Nephron (organoid): ENCODE measurements around the gene GALNT18.

ENCODE experiments used
- H3K27ac Mint-ChIP-seq, 3 experiments: 2 replicates each; pipeline ENCODE4 v1.8.0; 2020; ENCODE audit warnings: mixed read lengths in 3 of 3, mild to moderate bottlenecking in 2 of 3, moderate library complexity in 1 of 3
- H3K27me3 Mint-ChIP-seq: 2 replicates; pipeline ENCODE4 v1.8.0; 2021; ENCODE audit warnings: low read depth, mild to moderate bottlenecking, moderate library complexity, mixed read lengths
- H3K36me3 Mint-ChIP-seq: 2 replicates; pipeline ENCODE4 v1.8.0; 2020; ENCODE audit warnings: low read depth, mixed read lengths
- H3K4me1 Mint-ChIP-seq: 2 replicates; pipeline ENCODE4 v1.8.0; 2020; ENCODE audit warnings: mixed read lengths
- H3K4me3 Mint-ChIP-seq, 3 experiments: 2 replicates each; pipeline ENCODE4 v1.8.0; 2020; ENCODE audit warnings: mild to moderate bottlenecking in 3 of 3, mixed read lengths in 3 of 3, moderate library complexity in 2 of 3
- H3K9me3 Mint-ChIP-seq: 2 replicates; pipeline ENCODE4 v1.8.0; 2020; ENCODE audit warnings: mixed read lengths
- CTCF ChIP-seq, 3 experiments: fragments of 200-600 bp; sonication (generic); IDR thresholded peaks; one replicate each; pipeline ENCODE4 v1.5.0; 2021; ENCODE audit warnings: antibody characterized with exemption in 3 of 3; ENCODE audit not compliant: unreplicated experiment in 3 of 3

Gene GALNT18

GRCh38 chr11:11318961-11319360, 302.8 kb downstream of the GALNT18 start:
- Mint-ChIP-seq H3K9me3 (peaks cover 9% of the 10 kb centered on the region), H3K27me3 (peaks cover 4% of the 10 kb centered on the region), H3K4me1 (peaks cover 13% of the 10 kb centered on the region), H3K27ac (no peak overlapping the region), H3K36me3 (no peaks in the 10 kb centered on the region), H3K4me3 (no peak overlapping the region)
- TF ChIP-seq CTCF (IDR thresholded peaks at IDR 0.05; ENCODE audit: unreplicated experiment in 3 of 3) = no peak

GRCh38 chr11:11318461-11318860, 303.3 kb downstream of the GALNT18 start:
- H3K4me1 Mint-ChIP-seq = peaks cover 17% of the 10 kb centered on the region
- peaks cover 9% of the 10 kb centered on the region for H3K9me3 Mint-ChIP-seq
- no peak overlapping the region for H3K4me3 Mint-ChIP-seq

GRCh38 chr11:11316651-11317230, 305.1 kb downstream of the GALNT18 start:
- Mint-ChIP-seq H3K27ac (no peak overlapping the region), H3K4me3 (no peak overlapping the region), H3K36me3 (no peaks in the 10 kb centered on the region), H3K9me3 (no peaks in the 10 kb centered on the region), H3K4me1 (peaks cover 17% of the 10 kb centered on the region), H3K27me3 (peaks cover 4% of the 10 kb centered on the region)
- TF ChIP-seq CTCF (IDR thresholded peaks at IDR 0.05; ENCODE audit: unreplicated experiment in 3 of 3) = no peak

More at GRCh38 chr11:11318461-11318860, 303.3 kb downstream of the GALNT18 start:
- Mint-ChIP-seq H3K36me3 (no peaks in the 10 kb centered on the region), H3K27me3 (peaks cover 4% of the 10 kb centered on the region), H3K27ac (no peak overlapping the region)
- TF ChIP-seq CTCF (IDR thresholded peaks at IDR 0.05; ENCODE audit: unreplicated experiment in 3 of 3) = no peak

- peaks cover 4% of the 10 kb centered on the region for H3K27me3 Mint-ChIP-seq
- H3K27ac Mint-ChIP-seq = no peak overlapping the region
- peaks cover 14% of the 10 kb centered on the region for H3K4me1 Mint-ChIP-seq
- no peak for TF ChIP-seq CTCF (IDR thresholded peaks at IDR 0.05; ENCODE audit: unreplicated experiment in 3 of 3)
- no peaks in the 10 kb centered on the region for H3K9me3 Mint-ChIP-seq
- no peaks in the 10 kb centered on the region for H3K36me3 Mint-ChIP-seq
- H3K4me3 Mint-ChIP-seq = no peak overlapping the region
These were observed 307.7 kb downstream of the GALNT18 start for GRCh38 chr11:11313902-11314692.

- no peaks in the 10 kb centered on the region for H3K36me3 Mint-ChIP-seq
- H3K4me1 Mint-ChIP-seq = peaks cover 14% of the 10 kb centered on the region
- no peak overlapping the region for H3K4me3 Mint-ChIP-seq
- H3K27ac Mint-ChIP-seq = no peak overlapping the region
- H3K27me3 Mint-ChIP-seq = peaks cover 3% of the 10 kb centered on the region
- H3K9me3 Mint-ChIP-seq = no peaks in the 10 kb centered on the region
- no peak for TF ChIP-seq CTCF (IDR thresholded peaks at IDR 0.05; ENCODE audit: unreplicated experiment in 3 of 3)
These were observed 308.4 kb downstream of the GALNT18 start for GRCh38 chr11:11313426-11313825.
